ENCODE data around the gene HMCES. TPM values are rescaled to one million over a fixed set of nuclear protein-coding genes. Genes with fewer than 3 reads are reported as not detected.

HMCES gene
- polyA plus RNA-seq, 3 donors = 11.9 to 23.0 (median 18.0) TPM

- no peak overlapping the region for H3K4me2 ChIP-seq (replicated peaks; ENCODE audit: extremely low read depth, low read length, poor library complexity, severe bottlenecking)
- 100% methylated on average over 1 of the region's 6 CpGs for WGBS (ENCODE audit: insufficient coverage)
Measured at GRCh38 chr3:129329858-129330257, 51.2 kb downstream of the HMCES start.

DNA sequence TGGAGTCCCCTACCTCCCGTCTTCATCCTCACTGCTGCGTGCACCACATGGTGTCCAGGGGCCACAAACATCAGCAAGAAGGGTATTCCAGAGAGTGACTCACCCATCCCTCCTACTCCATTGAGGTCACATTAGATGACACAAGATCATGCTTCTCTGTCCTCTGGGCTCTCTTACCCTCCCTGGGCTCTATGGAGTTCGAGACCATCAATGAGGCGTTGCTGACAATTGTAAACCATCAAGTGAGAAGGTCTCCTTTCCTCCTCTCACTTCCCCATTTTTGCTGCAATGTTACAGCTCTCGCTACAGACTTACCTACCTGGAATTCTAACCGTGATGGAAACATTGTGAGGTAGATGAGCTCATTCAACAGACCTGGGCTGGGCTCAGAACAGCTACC lies 51.7 kb downstream of the HMCES start:
- no peaks in the 10 kb centered on the region for H3K36me3 Mint-ChIP-seq
- no peak overlapping the region for H3K4me3 Mint-ChIP-seq
- Histone ChIP-seq H3K27ac (ENCODE audit: low read depth in 1 of 2, low read length in 2 of 2) (no peak overlapping the region), H2AFZ (ENCODE audit: insufficient read depth, low read depth, low read length, poor library complexity, severe bottlenecking) (peak overlapping the region; percentile 13), H3K36me3 (replicated peaks in 1 of 2; ENCODE audit: control insufficient read depth in 1 of 2, insufficient read depth in 2 of 2, low read length in 2 of 2) (no peaks in the 10 kb centered on the region), H4K20me1 (ENCODE audit: insufficient read depth, low read length) (no peaks in the 10 kb centered on the region), H3K4me1 (ENCODE audit: control insufficient read depth in 1 of 2, insufficient read depth in 2 of 2, low read length in 2 of 2) (no peaks in the 10 kb centered on the region), H3K9me3 (replicated peaks in 1 of 2; ENCODE audit: control insufficient read depth in 1 of 2, insufficient read depth in 1 of 2, low read length in 2 of 2) (no peaks in the 10 kb centered on the region), H3K79me2 (ENCODE audit: insufficient read depth, low read length) (no peaks in the 10 kb centered on the region), H3K4me3 (replicated peaks in 1 of 3; ENCODE audit: low read depth in 2 of 3, low read length in 3 of 3) (no peak overlapping the region), H3K4me2 (replicated peaks; ENCODE audit: extremely low read depth, low read length, poor library complexity, severe bottlenecking) (no peak overlapping the region), H3K27me3 (ENCODE audit: control insufficient read depth in 2 of 2, insufficient read depth in 2 of 2, low read length in 2 of 2) (no peaks in the 10 kb centered on the region), H3K9ac (ENCODE audit: insufficient read depth, low read length, poor library complexity, severe bottlenecking) (no peak overlapping the region)
- DNase-seq = peak in 1 of 3 donors; percentile 55
- no peak overlapping the region for H3K27ac Mint-ChIP-seq
- 96% methylated on average over 2 of the region's 6 CpGs for WGBS (ENCODE audit: insufficient coverage)
- peaks cover 7 to 15% (median 7%) of the 10 kb centered on the region in 3 donors for H3K27me3 Mint-ChIP-seq (ENCODE audit: low read depth in 3 of 3)
- intact Hi-C loops (cut with micrococcal nuclease) = no loop called here
- peaks cover 5% of the 10 kb centered on the region for H3K4me1 Mint-ChIP-seq
- H3K9me3 Mint-ChIP-seq = peaks cover 0 to 7% (median 0%) of the 10 kb centered on the region in 7 donors
- TF ChIP-seq, protein P1, sequence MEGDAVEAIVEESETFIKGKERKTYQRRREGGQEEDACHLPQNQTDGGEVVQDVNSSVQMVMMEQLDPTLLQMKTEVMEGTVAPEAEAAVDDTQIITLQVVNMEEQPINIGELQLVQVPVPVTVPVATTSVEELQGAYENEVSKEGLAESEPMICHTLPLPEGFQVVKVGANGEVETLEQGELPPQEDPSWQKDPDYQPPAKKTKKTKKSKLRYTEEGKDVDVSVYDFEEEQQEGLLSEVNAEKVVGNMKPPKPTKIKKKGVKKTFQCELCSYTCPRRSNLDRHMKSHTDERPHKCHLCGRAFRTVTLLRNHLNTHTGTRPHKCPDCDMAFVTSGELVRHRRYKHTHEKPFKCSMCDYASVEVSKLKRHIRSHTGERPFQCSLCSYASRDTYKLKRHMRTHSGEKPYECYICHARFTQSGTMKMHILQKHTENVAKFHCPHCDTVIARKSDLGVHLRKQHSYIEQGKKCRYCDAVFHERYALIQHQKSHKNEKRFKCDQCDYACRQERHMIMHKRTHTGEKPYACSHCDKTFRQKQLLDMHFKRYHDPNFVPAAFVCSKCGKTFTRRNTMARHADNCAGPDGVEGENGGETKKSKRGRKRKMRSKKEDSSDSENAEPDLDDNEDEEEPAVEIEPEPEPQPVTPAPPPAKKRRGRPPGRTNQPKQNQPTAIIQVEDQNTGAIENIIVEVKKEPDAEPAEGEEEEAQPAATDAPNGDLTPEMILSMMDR (IDR thresholded peaks at IDR 0.05) = no peak

More at GRCh38 chr3:129329858-129330257, 51.2 kb downstream of the HMCES start:
- DNase-seq = no peak
- Histone ChIP-seq H3K4me1 (ENCODE audit: control insufficient read depth in 1 of 2, insufficient read depth in 2 of 2, low read length in 2 of 2) (no peaks in the 10 kb centered on the region), H3K27ac (ENCODE audit: low read depth in 1 of 2, low read length in 2 of 2) (no peak overlapping the region), H3K4me3 (replicated peaks in 1 of 3; ENCODE audit: low read depth in 2 of 3, low read length in 3 of 3) (no peak overlapping the region), H2AFZ (ENCODE audit: insufficient read depth, low read depth, low read length, poor library complexity, severe bottlenecking) (no peak overlapping the region), H3K9ac (ENCODE audit: insufficient read depth, low read length, poor library complexity, severe bottlenecking) (no peak overlapping the region), H3K27me3 (ENCODE audit: control insufficient read depth in 2 of 2, insufficient read depth in 2 of 2, low read length in 2 of 2) (no peaks in the 10 kb centered on the region), H3K36me3 (replicated peaks in 1 of 2; ENCODE audit: control insufficient read depth in 1 of 2, insufficient read depth in 2 of 2, low read length in 2 of 2) (no peaks in the 10 kb centered on the region), H3K9me3 (replicated peaks in 1 of 2; ENCODE audit: control insufficient read depth in 1 of 2, insufficient read depth in 1 of 2, low read length in 2 of 2) (no peaks in the 10 kb centered on the region), H3K79me2 (ENCODE audit: insufficient read depth, low read length) (no peaks in the 10 kb centered on the region), H4K20me1 (ENCODE audit: insufficient read depth, low read length) (no peaks in the 10 kb centered on the region)
- TF ChIP-seq, protein P1 (IDR thresholded peaks at IDR 0.05) = no peak
- no peak overlapping the region for H3K4me3 Mint-ChIP-seq
- H3K27me3 Mint-ChIP-seq (ENCODE audit: low read depth in 3 of 3) = peaks cover 5 to 14% (median 7%) of the 10 kb centered on the region in 3 donors
- no peak overlapping the region for H3K27ac Mint-ChIP-seq
- peaks cover 0 to 7% (median 0%) of the 10 kb centered on the region in 7 donors for H3K9me3 Mint-ChIP-seq
- peaks cover 5% of the 10 kb centered on the region for H3K4me1 Mint-ChIP-seq
- intact Hi-C loops (cut with micrococcal nuclease) = loop anchor here in 1 of 2 donors (10.0 kb wide), 1 partner anchor 355 kb away; no protein-coding TSS in a partner anchor
- no peaks in the 10 kb centered on the region for H3K36me3 Mint-ChIP-seq

All from CD14-positive monocyte (primary cell).